Ovary (tissue), 3 donors: Measurements from ENCODE around the gene FBXL2.

ENCODE experiments used
- CTCF ChIP-seq, 3 donors: fragments of 450-650 bp in 2 of 3; fragments of 200-600 bp in 1 of 3; IDR thresholded peaks; one replicate each; pipeline versions ENCODE4 v1.5.1 to v1.8.0; 2016 to 2022; ENCODE audit warnings: antibody characterized with exemption in 3 of 3, mild to moderate bottlenecking in 1 of 3
- POLR2A ChIP-seq: fragments of 450-650 bp; IDR thresholded peaks from one replicate; pipeline ENCODE4 v1.6.1; 2017; ENCODE audit warnings: antibody characterized with exemption, mild to moderate bottlenecking, moderate library complexity
- donor health status: DM: no; HTN: no; CAD: no.

DNA sequence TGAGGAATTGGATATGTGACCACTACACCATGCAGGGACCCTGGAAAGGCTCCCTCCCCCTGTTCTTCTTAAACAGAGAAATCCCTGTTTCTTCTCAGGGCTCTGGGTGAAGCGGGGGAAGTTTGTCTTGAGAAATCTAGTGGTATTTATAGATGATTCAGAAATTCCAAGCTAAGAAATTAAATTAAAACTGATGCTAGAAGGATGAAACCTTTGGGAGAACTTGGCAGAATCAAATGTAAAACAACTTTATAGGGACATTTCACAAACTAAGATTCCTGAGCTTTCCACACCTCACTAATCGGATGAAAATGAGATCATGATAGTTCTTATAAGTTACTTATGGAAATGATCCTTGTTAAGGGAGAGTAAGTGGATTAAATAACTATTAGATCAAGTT, 54.2 kb downstream of the FBXL2 start:
- no peak for TF ChIP-seq CTCF (IDR thresholded peaks at IDR 0.05)
- no peak for TF ChIP-seq POLR2A
